Measurements from ENCODE around the gene FSCN2. TPM values are rescaled to one million over a fixed set of nuclear protein-coding genes. Genes with fewer than 3 reads are reported as not detected.

The FSCN2 gene
- total RNA-seq, 2 donors from 2014 or later = 7.0 to 13.5 TPM

GRCh38 chr17:81517339-81518112 lies 10.7 kb upstream of the FSCN2 start:
- no peak for ATAC-seq
- H3K36me3 ChIP-seq (replicated peaks in 1 of 2; ENCODE audit: insufficient read depth in 1 of 2, low read depth in 2 of 2) = no peaks in the 10 kb centered on the region
- H3K27ac ChIP-seq = peak overlapping the region in 1 of 4 donors; percentile 76
- H3K4me1 ChIP-seq = peaks cover 60% of the 10 kb centered on the region
- no peaks in the 10 kb centered on the region for H3K27me3 ChIP-seq
- intact Hi-C loops (cut with DNase I) = no loop called here
- no peak overlapping the region for H3K4me3 ChIP-seq
- no peak for TF ChIP-seq POLR2A (IDR thresholded peaks at IDR 0.05)
- no peak for TF ChIP-seq CTCF (IDR thresholded peaks at IDR 0.05)
- H3K9me3 ChIP-seq = no peaks in the 10 kb centered on the region
- DNase-seq = peak in 1 of 4 donors; percentile 20
- 78 to 85% methylated on average over 19 to 23 of the region's 24 CpGs for WGBS, 2 donors

GRCh38 chr17:81518113-81518784 lies 9.9 kb upstream of the FSCN2 start:
- WGBS, 2 donors = 45 to 64% methylated on average over 23 to 24 of the region's 24 CpGs
- no peak for TF ChIP-seq CTCF (IDR thresholded peaks at IDR 0.05)
- no peak for TF ChIP-seq POLR2A (IDR thresholded peaks at IDR 0.05)
- no peak overlapping the region for H3K4me3 ChIP-seq
- H3K4me1 ChIP-seq = peaks cover 58% of the 10 kb centered on the region
- peak overlapping the region; percentile 72 to 85 (median 78) for H3K27ac ChIP-seq
- DNase-seq (peak in 1 of 4 donors; percentile 38), ATAC-seq (no peak)
- intact Hi-C loops (cut with DNase I) = no loop called here
- no peaks in the 10 kb centered on the region for H3K9me3 ChIP-seq
- no peaks in the 10 kb centered on the region for H3K27me3 ChIP-seq
- H3K36me3 ChIP-seq (replicated peaks in 1 of 2; ENCODE audit: insufficient read depth in 1 of 2, low read depth in 2 of 2) = no peaks in the 10 kb centered on the region

DNA sequence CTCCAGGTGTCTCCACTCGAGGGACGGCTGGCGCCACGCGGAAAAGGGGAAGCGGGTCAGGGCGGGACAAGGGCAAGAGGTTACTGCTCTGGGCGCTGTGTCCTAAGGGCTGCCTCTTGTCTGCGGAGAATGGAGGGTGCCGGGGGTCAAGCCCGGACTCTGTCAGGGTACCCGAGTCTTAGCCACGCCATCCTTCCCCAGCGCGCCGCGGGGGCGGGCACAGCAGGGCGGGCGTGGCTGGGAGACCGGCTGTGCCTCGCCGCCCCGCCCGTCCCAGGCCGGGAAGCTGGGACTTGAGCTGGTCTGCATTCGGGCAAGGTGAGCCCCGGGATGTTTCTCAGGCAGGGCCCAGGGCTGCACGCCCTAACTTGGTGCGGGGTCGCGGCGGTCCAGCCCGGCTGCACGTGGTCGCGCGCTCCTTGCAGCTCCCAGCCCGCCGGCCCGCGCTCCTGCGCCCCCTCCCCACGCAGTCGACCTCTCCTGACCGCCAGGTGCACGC lies 9.3 kb upstream of the FSCN2 start:
- H3K27me3 ChIP-seq = no peaks in the 10 kb centered on the region
- DNase-seq = peak; percentile 52 to 69 (median 60)
- intact Hi-C loops (cut with DNase I) = no loop called here
- no peaks in the 10 kb centered on the region for H3K9me3 ChIP-seq
- TF ChIP-seq POLR2A (IDR thresholded peaks at IDR 0.05) = peak in 2 of 3 donors; percentile 4 to 24
- TF ChIP-seq CTCF (IDR thresholded peaks at IDR 0.05) = no peak
- 18 to 19% methylated on average over 5 to 30 of the region's 47 CpGs for WGBS, 2 donors
- no peaks in the 10 kb centered on the region for H3K36me3 ChIP-seq (replicated peaks in 1 of 2; ENCODE audit: insufficient read depth in 1 of 2, low read depth in 2 of 2)
- ATAC-seq = peak; percentile 36
- H3K4me1 ChIP-seq = peaks cover 52% of the 10 kb centered on the region
- H3K4me3 ChIP-seq = peak overlapping the region; percentile 13 to 53
- peak overlapping the region; percentile 72 to 85 (median 78) for H3K27ac ChIP-seq

DNA sequence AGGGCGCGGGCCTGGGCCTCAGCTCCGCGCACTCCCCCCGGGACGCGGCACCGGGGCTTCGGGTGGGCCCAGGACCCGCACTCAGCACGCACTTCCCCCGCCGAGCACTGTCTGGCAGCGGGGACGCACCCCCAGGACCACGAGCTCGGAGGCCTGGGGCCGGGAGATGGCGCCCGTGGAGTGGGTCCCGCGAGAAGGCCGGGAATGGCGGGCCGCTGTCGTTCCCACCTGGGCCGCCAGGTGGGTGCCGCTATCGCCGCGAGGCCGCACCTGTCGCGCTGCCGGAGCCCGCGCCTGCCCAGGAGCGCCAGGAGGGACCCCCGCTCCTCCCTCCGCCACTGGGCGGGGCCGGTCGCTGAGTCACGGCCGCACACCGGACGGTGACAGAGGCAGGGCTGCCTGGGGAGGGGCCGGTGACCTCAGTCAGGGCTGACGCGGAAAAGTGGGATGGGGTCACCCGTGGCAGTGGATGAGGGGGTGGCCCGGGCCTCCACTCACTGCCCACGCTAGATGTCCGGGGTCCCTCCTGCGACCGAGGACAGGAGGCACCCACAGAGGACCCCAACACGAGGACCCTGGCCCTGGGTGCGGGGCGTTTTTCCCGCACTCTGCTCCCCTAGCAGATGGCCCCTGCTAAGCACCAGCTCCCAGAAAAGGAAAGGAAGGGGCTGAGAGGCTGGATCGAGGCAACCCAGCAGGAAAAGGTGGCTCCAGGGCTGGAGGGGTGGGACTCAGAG lies 8.7 kb upstream of the FSCN2 start:
- Histone ChIP-seq H3K9me3 (no peaks in the 10 kb centered on the region), H3K4me1 (peaks cover 48% of the 10 kb centered on the region), H3K27me3 (no peaks in the 10 kb centered on the region), H3K36me3 (replicated peaks in 1 of 2; ENCODE audit: insufficient read depth in 1 of 2, low read depth in 2 of 2) (no peaks in the 10 kb centered on the region), H3K4me3 (peak overlapping the region; percentile 13 to 53), H3K27ac (peak overlapping the region; percentile 72 to 85 (median 78))
- intact Hi-C loops (cut with DNase I) = no loop called here
- TF ChIP-seq POLR2A (IDR thresholded peaks at IDR 0.05) (peak; percentile 32 to 48 (median 44)), CTCF (IDR thresholded peaks at IDR 0.05) (peak; percentile 69 to 93 (median 81))
- peak; percentile 75 for ATAC-seq
- peak; percentile 82 to 89 (median 86) for DNase-seq
- WGBS, 2 donors = 6% methylated on average over 48 of the region's 61 CpGs; no CpG with 5 or more reads in 1 of the 2 donors

Data from body of pancreas (tissue), 4 donors.